Parathyroid adenoma (tissue), 2 donors: ENCODE results near the gene CAMK1D.

Experiments used
- H2AFZ ChIP-seq: fragments of 300-600 bp; sonication (generic); one replicate; pipeline ENCODE4 v1.7.0; 2017; ENCODE audit warnings: antibody characterized with exemption, mild to moderate bottlenecking
- H3K27ac ChIP-seq: fragments of 300-600 bp; sonication (generic); one replicate; pipeline ENCODE4 v1.7.0; 2017
- H3K27me3 ChIP-seq: fragments of 300-600 bp; sonication (generic); one replicate; pipeline ENCODE4 v1.7.0; 2017; ENCODE audit warnings: low read length; ENCODE audit not compliant: control insufficient read depth, insufficient read depth
- H3K36me3 ChIP-seq: fragments of 300-600 bp; sonication (generic); one replicate; pipeline ENCODE4 v1.7.0; 2017; ENCODE audit warnings: low read length; ENCODE audit not compliant: control insufficient read depth, insufficient read depth
- H3K4me1 ChIP-seq: fragments of 300-600 bp; sonication (generic); one replicate; pipeline ENCODE4 v1.7.0; 2017; ENCODE audit warnings: control low read depth
- H3K4me2 ChIP-seq: fragments of 300-600 bp; sonication (generic); one replicate; pipeline ENCODE4 v1.7.0; 2017; ENCODE audit warnings: low read length
- H3K4me3 ChIP-seq: fragments of 300-600 bp; sonication (generic); one replicate; pipeline ENCODE4 v1.7.0; 2017; ENCODE audit warnings: low read depth, low read length
- H3K79me2 ChIP-seq: fragments of 300-600 bp; sonication (generic); one replicate; pipeline ENCODE4 v1.7.0; 2017; ENCODE audit warnings: control low read depth
- H3K9ac ChIP-seq: fragments of 300-600 bp; sonication (generic); one replicate; pipeline ENCODE4 v1.7.0; 2017; ENCODE audit warnings: mild to moderate bottlenecking
- H3K9me3 ChIP-seq: fragments of 300-600 bp; sonication (generic); one replicate; pipeline ENCODE4 v1.7.0; 2017; ENCODE audit warnings: low read length; ENCODE audit not compliant: control insufficient read depth
- CTCF ChIP-seq: fragments of 300-600 bp; sonication (generic); IDR thresholded peaks from one replicate; pipeline ENCODE4 v1.7.0; 2017; ENCODE audit warnings: antibody characterized with exemption, mild to moderate bottlenecking
- donor health status: primary hyperparathyroidism.

The CAMK1D gene

GRCh38 chr10:12533151-12533550, 183.8 kb downstream of the CAMK1D start:
- no peak overlapping the region for H3K4me3 ChIP-seq
- H3K36me3 ChIP-seq = no peaks in the 10 kb centered on the region
- no peak overlapping the region for H3K9ac ChIP-seq

GRCh38 chr10:12533723-12534122, 184.4 kb downstream of the CAMK1D start:
- Histone ChIP-seq H3K9me3 (no peaks in the 10 kb centered on the region), H3K79me2 (no peaks in the 10 kb centered on the region), H3K4me3 (no peak overlapping the region), H3K27ac (no peak overlapping the region), H3K4me2 (no peak overlapping the region), H3K9ac (no peak overlapping the region), H3K36me3 (no peaks in the 10 kb centered on the region), H3K27me3 (no peaks in the 10 kb centered on the region), H3K4me1 (no peaks in the 10 kb centered on the region), H2AFZ (no peak overlapping the region)
- TF ChIP-seq CTCF = no peak

More at GRCh38 chr10:12533151-12533550, 183.8 kb downstream of the CAMK1D start:
- H3K27me3 ChIP-seq = no peaks in the 10 kb centered on the region
- no peak overlapping the region for H3K27ac ChIP-seq
- TF ChIP-seq CTCF = no peak
- no peaks in the 10 kb centered on the region for H3K79me2 ChIP-seq
- H3K4me1 ChIP-seq = no peaks in the 10 kb centered on the region
- no peak overlapping the region for H3K4me2 ChIP-seq
- no peaks in the 10 kb centered on the region for H3K9me3 ChIP-seq
- no peak overlapping the region for H2AFZ ChIP-seq

GRCh38 chr10:12534824-12535223, 185.5 kb downstream of the CAMK1D start:
- H3K4me1 ChIP-seq = no peaks in the 10 kb centered on the region
- no peaks in the 10 kb centered on the region for H3K9me3 ChIP-seq
- no peak overlapping the region for H3K9ac ChIP-seq
- no peak overlapping the region for H3K4me2 ChIP-seq
- H2AFZ ChIP-seq = no peak overlapping the region
- no peak for TF ChIP-seq CTCF
- H3K79me2 ChIP-seq = no peaks in the 10 kb centered on the region
- H3K4me3 ChIP-seq = no peak overlapping the region
- no peaks in the 10 kb centered on the region for H3K27me3 ChIP-seq
- H3K27ac ChIP-seq = no peak overlapping the region
- no peaks in the 10 kb centered on the region for H3K36me3 ChIP-seq

- no peak overlapping the region for H3K4me2 ChIP-seq
- H2AFZ ChIP-seq = no peak overlapping the region
- no peak overlapping the region for H3K27ac ChIP-seq
- H3K9me3 ChIP-seq = no peaks in the 10 kb centered on the region
- no peak overlapping the region for H3K9ac ChIP-seq
- H3K4me1 ChIP-seq = no peaks in the 10 kb centered on the region
- no peaks in the 10 kb centered on the region for H3K27me3 ChIP-seq
- no peaks in the 10 kb centered on the region for H3K36me3 ChIP-seq
- H3K79me2 ChIP-seq = no peaks in the 10 kb centered on the region
- no peak overlapping the region for H3K4me3 ChIP-seq
- no peak for TF ChIP-seq CTCF
These were observed 186.3 kb downstream of the CAMK1D start for GRCh38 chr10:12535656-12536055.

- Histone ChIP-seq H3K4me2 (no peak overlapping the region), H3K4me3 (no peak overlapping the region), H3K4me1 (no peaks in the 10 kb centered on the region), H3K27me3 (no peaks in the 10 kb centered on the region), H3K9ac (no peak overlapping the region), H3K9me3 (no peaks in the 10 kb centered on the region), H3K27ac (no peak overlapping the region), H3K79me2 (no peaks in the 10 kb centered on the region), H2AFZ (no peak overlapping the region), H3K36me3 (no peaks in the 10 kb centered on the region)
- no peak for TF ChIP-seq CTCF
These were observed 189.2 kb downstream of the CAMK1D start for GRCh38 chr10:12538491-12538995.
